Measurements from ENCODE around the gene PI4K2A.

GRCh38 chr10:97659589-97659988 lies 19.1 kb downstream of the PI4K2A start:
- TF ChIP-seq POLR2A (IDR thresholded peaks at IDR 0.05; ENCODE audit: low read depth, low read length) = no peak
- TF ChIP-seq TAF1 (IDR thresholded peaks at IDR 0.05; ENCODE audit: borderline replicate concordance, low read depth, low read length) = no peak
- TF ChIP-seq POLR2AphosphoS5 (IDR thresholded peaks at IDR 0.05; ENCODE audit: low read depth, low read length) = no peak
